ENCODE results near the gene APELA.

GRCh38 chr4:164847016-164847415, 30.0 kb upstream of the APELA start:
- TF ChIP-seq POLR2AphosphoS5 (IDR thresholded peaks at IDR 0.05; ENCODE audit: low read depth, low read length) (no peak), POLR2A (IDR thresholded peaks at IDR 0.05; ENCODE audit: low read depth, low read length) (no peak), SPI1 (IDR thresholded peaks at IDR 0.05; ENCODE audit: low read depth, low read length) (no peak), TAF1 (IDR thresholded peaks at IDR 0.05; ENCODE audit: low read depth, low read length) (no peak), POU2F2 (IDR thresholded peaks at IDR 0.05; ENCODE audit: low read depth, low read length) (no peak)
